Uterus (tissue), 2 donors: ENCODE data around the gene AXDND1.

Experiments
- CTCF ChIP-seq, 4 experiments: fragments of 200-600 bp in 2 of 4; fragments of 450-650 bp in 2 of 4; sonication (generic) in 2 of 4; IDR thresholded peaks; one replicate each; pipeline ENCODE4 v1.5.1; 2016 to 2019; ENCODE audit warnings: antibody characterized with exemption in 4 of 4, mild to moderate bottlenecking in 2 of 4, moderate library complexity in 1 of 4
- POLR2A ChIP-seq, 2 donors: fragments of 450-650 bp; IDR thresholded peaks; one replicate each; pipeline ENCODE4 v1.6.1; 2016; ENCODE audit warnings: antibody characterized with exemption in 2 of 2, mild to moderate bottlenecking in 1 of 2, moderate library complexity in 1 of 2

GRCh38 chr1:179385510-179385909 is 19.7 kb downstream of the AXDND1 start:
- TF ChIP-seq CTCF (IDR thresholded peaks at IDR 0.05): no peak
- TF ChIP-seq POLR2A (IDR thresholded peaks at IDR 0.05): no peak
